ENCODE measurements around the gene RNF151. TPM values are rescaled to one million over a fixed set of nuclear protein-coding genes. Genes with fewer than 3 reads are reported as not detected.
A peak's percentile ranks its signal among the peaks of the same experiment; 100 is the strongest.

RNF151 gene
- total and polyA plus RNA-seq, 10 of the 15 experiments (the other 5 are each of a cell fraction or from before 2014, with no cell fraction given): 0.17 to 0.56 TPM; not detected in 8

DNA sequence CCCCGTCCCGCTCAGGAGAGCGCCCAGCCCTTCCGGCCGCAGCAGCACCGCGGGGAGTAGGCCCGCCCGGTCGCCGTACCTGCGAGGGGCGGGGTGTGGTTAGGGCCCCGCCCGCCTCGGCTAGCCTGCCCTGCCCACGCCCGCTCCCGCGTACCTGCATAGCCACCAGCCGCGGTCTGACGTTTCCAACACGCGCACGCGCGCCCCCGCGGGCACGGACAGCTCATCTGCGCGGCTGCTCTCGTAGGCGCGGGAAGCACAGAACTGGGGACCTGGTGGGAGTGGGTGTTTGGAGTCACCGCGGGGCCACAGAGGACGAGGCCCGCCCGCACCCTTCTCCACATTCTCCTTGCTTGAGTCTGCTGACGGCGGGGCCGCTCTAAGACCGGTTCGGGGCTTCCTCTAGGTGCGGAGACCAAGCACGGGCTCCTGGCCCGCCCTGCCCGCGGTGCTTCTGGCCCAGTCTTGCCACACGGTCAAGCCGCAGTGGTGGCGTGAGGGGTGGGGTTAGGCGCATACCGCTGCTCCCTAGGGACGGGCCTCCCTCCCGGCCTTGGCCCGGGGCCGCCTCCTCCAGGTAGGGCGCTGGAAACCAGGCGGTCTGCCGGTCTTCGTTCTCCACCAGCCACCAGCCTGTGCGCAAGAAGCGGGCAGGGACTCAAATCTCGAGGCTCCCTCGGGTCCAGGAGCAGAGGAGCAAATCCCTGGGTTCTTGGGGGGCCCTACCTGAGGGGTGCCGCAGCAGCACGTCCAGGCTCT is 12.8 kb downstream of the RNF151 start:
- ATAC-seq (no peak), FAIRE-seq (no peak), DNase-seq (ENCODE audit: low read depth, low spot score) (no peak)
- Histone ChIP-seq H3K36me3 (ENCODE audit: control insufficient read depth in 2 of 2, insufficient read depth in 2 of 2, low read length in 1 of 2) (peaks cover 0 to 34% of the 10 kb centered on the region in 2 experiments; a peak in 3 of 4 replicates), H3K27ac (ENCODE audit: control insufficient read depth, insufficient read depth) (no peak overlapping the region), H3K9ac (ENCODE audit: control insufficient read depth, insufficient read depth, low read length) (no peak overlapping the region), H3K27me3 (replicated peaks in 1 of 2; ENCODE audit: control insufficient read depth in 2 of 2, insufficient read depth in 2 of 2, low read length in 1 of 2) (0 out of 4 replicates have a peak, but pooled peaks cover 0 to 5% of the 10 kb centered on the region in 2 experiments), H4K20me1 (ENCODE audit: control insufficient read depth, insufficient read depth) (no peaks in the 10 kb centered on the region), H3K79me2 (ENCODE audit: control insufficient read depth, insufficient read depth, low read length) (no peaks in the 10 kb centered on the region), H2AFZ (ENCODE audit: control insufficient read depth, low read depth, low read length) (no peak overlapping the region), H3K4me3 (no peak overlapping the region), H3K9me3 (replicated peaks; ENCODE audit: control insufficient read depth, insufficient read depth, low read length) (no peaks in the 10 kb centered on the region), H3K4me1 (ENCODE audit: control insufficient read depth, insufficient read depth, low read length) (peaks cover 12% of the 10 kb centered on the region), H3K4me2 (ENCODE audit: control insufficient read depth, insufficient read depth) (no peak overlapping the region)
- ChIA-PET POLR2A (no interaction called here), RAD21 (ENCODE audit: unreplicated experiment) (no interaction called here), CTCF (no interaction called here), SMC1A (ENCODE audit: uncharacterized antibody, unreplicated experiment) (no interaction called here)
- intact Hi-C loops (cut with micrococcal nuclease; ENCODE audit: unreplicated experiment): no loop called here
- no TSS peak for BruUV-seq (replicated peaks)
- 38% methylated on average over 60 of the region's 70 CpGs for WGBS (ENCODE audit: insufficient coverage, insufficient replicate concordance, low lambda C conversion rate, missing lambda C conversion rate)
- in situ Hi-C loops (cut with MboI): no loop called here
- TF ChIP-seq, protein P1, sequence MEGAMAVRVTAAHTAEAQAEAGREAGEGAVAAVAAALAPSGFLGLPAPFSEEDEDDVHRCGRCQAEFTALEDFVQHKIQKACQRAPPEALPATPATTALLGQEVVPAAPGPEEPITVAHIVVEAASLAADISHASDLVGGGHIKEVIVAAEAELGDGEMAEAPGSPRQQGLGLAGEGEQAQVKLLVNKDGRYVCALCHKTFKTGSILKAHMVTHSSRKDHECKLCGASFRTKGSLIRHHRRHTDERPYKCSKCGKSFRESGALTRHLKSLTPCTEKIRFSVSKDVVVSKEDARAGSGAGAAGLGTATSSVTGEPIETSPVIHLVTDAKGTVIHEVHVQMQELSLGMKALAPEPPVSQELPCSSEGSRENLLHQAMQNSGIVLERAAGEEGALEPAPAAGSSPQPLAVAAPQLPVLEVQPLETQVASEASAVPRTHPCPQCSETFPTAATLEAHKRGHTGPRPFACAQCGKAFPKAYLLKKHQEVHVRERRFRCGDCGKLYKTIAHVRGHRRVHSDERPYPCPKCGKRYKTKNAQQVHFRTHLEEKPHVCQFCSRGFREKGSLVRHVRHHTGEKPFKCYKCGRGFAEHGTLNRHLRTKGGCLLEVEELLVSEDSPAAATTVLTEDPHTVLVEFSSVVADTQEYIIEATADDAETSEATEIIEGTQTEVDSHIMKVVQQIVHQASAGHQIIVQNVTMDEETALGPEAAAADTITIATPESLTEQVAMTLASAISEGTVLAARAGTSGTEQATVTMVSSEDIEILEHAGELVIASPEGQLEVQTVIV (IDR thresholded peaks at IDR 0.05; ENCODE audit: borderline replicate concordance, partially characterized antibody): no peak
- TF ChIP-seq SPI1 (IDR thresholded peaks at IDR 0.05; ENCODE audit: borderline replicate concordance, insufficient read depth, low read depth, low read length) (no peak), NFXL1 (IDR thresholded peaks at IDR 0.05; ENCODE audit: borderline replicate concordance) (no peak), CREM (IDR thresholded peaks at IDR 0.05; ENCODE audit: low read depth) (no peak), MEF2B (IDR thresholded peaks at IDR 0.05; ENCODE audit: partially characterized antibody, poor library complexity, severe bottlenecking) (peak; percentile 20), TCF7 (IDR thresholded peaks at IDR 0.05; ENCODE audit: borderline replicate concordance) (no peak), POU2F2 (IDR thresholded peaks at IDR 0.05; ENCODE audit: borderline replicate concordance, low read depth, low read length) (no peak), PML (IDR thresholded peaks at IDR 0.05; ENCODE audit: low read length) (no peak), NFYA (IDR thresholded peaks at IDR 0.05; ENCODE audit: borderline replicate concordance, low read depth, low read length) (no peak), RAD51 (IDR thresholded peaks at IDR 0.05) (no peak), CHD2 (IDR thresholded peaks at IDR 0.05; ENCODE audit: borderline replicate concordance, low read depth, low read length) (no peak), POLR2A (IDR thresholded peaks at IDR 0.05; ENCODE audit: low read depth, low read length) (peak; percentile 39), SP1 (IDR thresholded peaks at IDR 0.05; ENCODE audit: low read depth, low read length) (no peak), PAX5 (IDR thresholded peaks at IDR 0.05; ENCODE audit: borderline replicate concordance, low read depth, low read length) (0 out of 2 replicates have a peak, but pooled peaks have one; percentile 5), SREBF2 (IDR thresholded peaks at IDR 0.05; ENCODE audit: low read length) (no peak)
- TF ChIP-seq, protein P2, sequence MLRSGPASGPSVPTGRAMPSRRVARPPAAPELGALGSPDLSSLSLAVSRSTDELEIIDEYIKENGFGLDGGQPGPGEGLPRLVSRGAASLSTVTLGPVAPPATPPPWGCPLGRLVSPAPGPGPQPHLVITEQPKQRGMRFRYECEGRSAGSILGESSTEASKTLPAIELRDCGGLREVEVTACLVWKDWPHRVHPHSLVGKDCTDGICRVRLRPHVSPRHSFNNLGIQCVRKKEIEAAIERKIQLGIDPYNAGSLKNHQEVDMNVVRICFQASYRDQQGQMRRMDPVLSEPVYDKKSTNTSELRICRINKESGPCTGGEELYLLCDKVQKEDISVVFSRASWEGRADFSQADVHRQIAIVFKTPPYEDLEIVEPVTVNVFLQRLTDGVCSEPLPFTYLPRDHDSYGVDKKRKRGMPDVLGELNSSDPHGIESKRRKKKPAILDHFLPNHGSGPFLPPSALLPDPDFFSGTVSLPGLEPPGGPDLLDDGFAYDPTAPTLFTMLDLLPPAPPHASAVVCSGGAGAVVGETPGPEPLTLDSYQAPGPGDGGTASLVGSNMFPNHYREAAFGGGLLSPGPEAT (IDR thresholded peaks at IDR 0.05; ENCODE audit: low read depth): no peak
- TF ChIP-seq, protein P3, sequence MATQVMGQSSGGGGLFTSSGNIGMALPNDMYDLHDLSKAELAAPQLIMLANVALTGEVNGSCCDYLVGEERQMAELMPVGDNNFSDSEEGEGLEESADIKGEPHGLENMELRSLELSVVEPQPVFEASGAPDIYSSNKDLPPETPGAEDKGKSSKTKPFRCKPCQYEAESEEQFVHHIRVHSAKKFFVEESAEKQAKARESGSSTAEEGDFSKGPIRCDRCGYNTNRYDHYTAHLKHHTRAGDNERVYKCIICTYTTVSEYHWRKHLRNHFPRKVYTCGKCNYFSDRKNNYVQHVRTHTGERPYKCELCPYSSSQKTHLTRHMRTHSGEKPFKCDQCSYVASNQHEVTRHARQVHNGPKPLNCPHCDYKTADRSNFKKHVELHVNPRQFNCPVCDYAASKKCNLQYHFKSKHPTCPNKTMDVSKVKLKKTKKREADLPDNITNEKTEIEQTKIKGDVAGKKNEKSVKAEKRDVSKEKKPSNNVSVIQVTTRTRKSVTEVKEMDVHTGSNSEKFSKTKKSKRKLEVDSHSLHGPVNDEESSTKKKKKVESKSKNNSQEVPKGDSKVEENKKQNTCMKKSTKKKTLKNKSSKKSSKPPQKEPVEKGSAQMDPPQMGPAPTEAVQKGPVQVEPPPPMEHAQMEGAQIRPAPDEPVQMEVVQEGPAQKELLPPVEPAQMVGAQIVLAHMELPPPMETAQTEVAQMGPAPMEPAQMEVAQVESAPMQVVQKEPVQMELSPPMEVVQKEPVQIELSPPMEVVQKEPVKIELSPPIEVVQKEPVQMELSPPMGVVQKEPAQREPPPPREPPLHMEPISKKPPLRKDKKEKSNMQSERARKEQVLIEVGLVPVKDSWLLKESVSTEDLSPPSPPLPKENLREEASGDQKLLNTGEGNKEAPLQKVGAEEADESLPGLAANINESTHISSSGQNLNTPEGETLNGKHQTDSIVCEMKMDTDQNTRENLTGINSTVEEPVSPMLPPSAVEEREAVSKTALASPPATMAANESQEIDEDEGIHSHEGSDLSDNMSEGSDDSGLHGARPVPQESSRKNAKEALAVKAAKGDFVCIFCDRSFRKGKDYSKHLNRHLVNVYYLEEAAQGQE (IDR thresholded peaks at IDR 0.05; ENCODE audit: low read depth, low read length): no peak

Data from GM12878 (cell line).